GM12864 (cell line): ENCODE measurements around the gene PPM1L.

Experiments used
- DNase-seq: peaks from one replicate; pipeline ENCODE4 v3.0.0-alpha.2; 2011; ENCODE audit warnings: low read depth
- H3K4me3 ChIP-seq: 2 replicates; pipeline ENCODE4 v1.5.1; 2011; ENCODE audit warnings: mild to moderate bottlenecking, low read depth, low read length, control low read depth
- CTCF ChIP-seq: IDR thresholded peaks from 2 replicates; pipeline ENCODE4 v1.5.1; 2011; ENCODE audit warnings: low read depth, mild to moderate bottlenecking, moderate library complexity, low read length, control low read depth, inconsistent platforms; ENCODE audit errors: missing control alignments

Gene PPM1L

GRCh38 chr3:160792540-160792939 lies 36.5 kb downstream of the PPM1L start:
- TF ChIP-seq CTCF = no peak
- H3K4me3 ChIP-seq = no peak overlapping the region
- DNase-seq = no peak

GRCh38 chr3:160793722-160794252 lies 37.8 kb downstream of the PPM1L start:
- no peak overlapping the region for H3K4me3 ChIP-seq
- no peak for DNase-seq
- no peak for TF ChIP-seq CTCF

GRCh38 chr3:160796089-160796812 lies 40.2 kb downstream of the PPM1L start:
- H3K4me3 ChIP-seq = no peak overlapping the region
- no peak for DNase-seq
- TF ChIP-seq CTCF = no peak

- no peak for DNase-seq
- TF ChIP-seq CTCF = no peak
- no peak overlapping the region for H3K4me3 ChIP-seq
Observed at GRCh38 chr3:160796813-160797164, 40.8 kb downstream of the PPM1L start.

- DNase-seq = no peak
- no peak overlapping the region for H3K4me3 ChIP-seq
- TF ChIP-seq CTCF = no peak
Observed at GRCh38 chr3:160797356-160797755, 41.3 kb downstream of the PPM1L start.

GRCh38 chr3:160801386-160802118 lies 45.5 kb downstream of the PPM1L start:
- peak; percentile 27 for DNase-seq
- no peak for TF ChIP-seq CTCF
- H3K4me3 ChIP-seq = no peak overlapping the region

GRCh38 chr3:160804762-160805161 lies 48.7 kb downstream of the PPM1L start:
- no peak overlapping the region for H3K4me3 ChIP-seq
- no peak for TF ChIP-seq CTCF
- no peak for DNase-seq
